Neural progenitor cell (in vitro differentiated cells): ENCODE measurements around the gene SFMBT1.

Source experiments
- CTCF ChIP-seq: fragments of 200-600 bp; sonication (generic); IDR thresholded peaks from 2 replicates; pipeline ENCODE4 v1.5.1; 2017; ENCODE audit warnings: antibody characterized with exemption, mild to moderate bottlenecking
- EZH2 ChIP-seq: fragments of 200-600 bp; sonication (generic); IDR thresholded peaks from 2 replicates; pipeline ENCODE4 v1.6.1; 2017; ENCODE audit warnings: antibody characterized with exemption, mild to moderate bottlenecking, moderate library complexity
- EZH2phosphoT487 ChIP-seq: fragments of 200-600 bp; sonication (generic); IDR thresholded peaks from 2 replicates; pipeline ENCODE4 v1.6.1; 2017; ENCODE audit warnings: antibody characterized with exemption

DNA sequence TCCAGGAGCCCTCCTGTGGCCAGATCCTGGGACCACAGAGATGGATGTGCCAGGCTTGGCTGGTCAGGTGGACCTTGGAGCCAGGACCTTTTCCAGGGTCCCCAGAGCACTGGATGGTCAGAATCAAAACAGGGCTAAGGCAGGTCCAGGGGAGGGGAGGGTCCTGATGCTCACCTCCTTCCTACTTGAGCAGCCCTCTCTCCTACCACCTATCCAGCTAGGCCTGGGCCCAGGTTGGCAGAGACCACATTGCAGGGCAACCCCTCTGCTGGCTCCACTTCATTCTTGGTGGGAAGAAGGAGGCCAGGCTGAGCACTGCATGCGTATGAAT lies 28.5 kb upstream of the SFMBT1 start:
- TF ChIP-seq EZH2 (no peak), EZH2phosphoT487 (no peak), CTCF (no peak)
